GM12878 (cell line): ENCODE data around the gene MSMB.

Experiments
- EGR1 ChIP-seq, 2 experiments: IDR thresholded peaks; 1 replicate in 1 of 2; 2 replicates in 1 of 2; pipeline ENCODE4 v1.6.1; 2011 to 2012; ENCODE audit warnings: low read depth in 2 of 2, low read length in 2 of 2, borderline replicate concordance in 1 of 2, mild to moderate bottlenecking in 1 of 2, moderate library complexity in 1 of 2
- EP300 ChIP-seq, 2 experiments: fragments of 150-350 bp in 1 of 2; IDR thresholded peaks; 2 replicates each; pipeline ENCODE4 v1.6.1; 2011 to 2012; ENCODE audit warnings: low read depth in 2 of 2, low read length in 2 of 2, borderline replicate concordance in 1 of 2, improper control_type of control experiment in 1 of 2, inconsistent platforms in 1 of 2; ENCODE audit not compliant: control insufficient read depth in 1 of 2
- JUNB ChIP-seq: IDR thresholded peaks from 2 replicates; pipeline ENCODE4 v1.6.1; 2016; ENCODE audit warnings: antibody characterized with exemption, mild to moderate bottlenecking
- KDM1A ChIP-seq: fragments of 200-600 bp; sonication (generic); IDR thresholded peaks from 2 replicates; pipeline ENCODE4 v1.6.1; 2016; ENCODE audit warnings: borderline replicate concordance
- MYC ChIP-seq: IDR thresholded peaks from 2 replicates; pipeline ENCODE4 v1.6.1; 2011; ENCODE audit warnings: mild to moderate bottlenecking, low read length, moderate library complexity, inconsistent platforms; ENCODE audit not compliant: insufficient read depth, insufficient replicate concordance, insufficient read length, severe bottlenecking
- POLR2A ChIP-seq: IDR thresholded peaks from 2 replicates; pipeline ENCODE4 v1.6.1; 2011; ENCODE audit warnings: low read depth, mild to moderate bottlenecking, low read length
- SMAD1 ChIP-seq: fragments of 450-650 bp; IDR thresholded peaks from 2 replicates; pipeline ENCODE4 v1.6.1; 2018; ENCODE audit warnings: mild to moderate bottlenecking, low read depth; ENCODE audit not compliant: partially characterized antibody
- SUZ12 ChIP-seq: fragments of 200-600 bp; sonication (generic); IDR thresholded peaks from one replicate; pipeline ENCODE4 v1.6.1; 2018; ENCODE audit warnings: antibody characterized with exemption, mild to moderate bottlenecking; ENCODE audit not compliant: unreplicated experiment
- TAF1 ChIP-seq: IDR thresholded peaks from 2 replicates; pipeline ENCODE4 v1.6.1; 2011; ENCODE audit warnings: mild to moderate bottlenecking, low read depth, low read length, borderline replicate concordance
- YY1 ChIP-seq: IDR thresholded peaks from 2 replicates; pipeline ENCODE4 v1.6.1; 2011; ENCODE audit warnings: low read depth, mild to moderate bottlenecking, low read length
- ZNF274 ChIP-seq: IDR thresholded peaks from one replicate; pipeline ENCODE4 v1.8.0; 2011; ENCODE audit not compliant: insufficient read length, insufficient read depth
- TF ChIP-seq, protein P1 (sequence below), 3 experiments: IDR thresholded peaks in 2 of 3; conservative IDR thresholded peaks in 1 of 3; 2 replicates each; pipeline ENCODE4 v1.5.1; 2011; ENCODE audit warnings: low read depth in 3 of 3, low read length in 3 of 3, mild to moderate bottlenecking in 3 of 3, control low read depth in 2 of 3, moderate library complexity in 2 of 3, inconsistent platforms in 1 of 3, mixed read lengths in 1 of 3; ENCODE audit not compliant: control insufficient read depth in 2 of 3, insufficient read depth in 1 of 3; ENCODE audit errors: extremely low read depth in 1 of 3
- TF ChIP-seq, protein P2 (sequence below): IDR thresholded peaks from 2 replicates; pipeline ENCODE4 v1.6.1; 2012; ENCODE audit warnings: low read depth, low read length, improper control_type of control experiment
- TF ChIP-seq, protein P3 (sequence below): fragments of 450-650 bp; IDR thresholded peaks from 2 replicates; pipeline ENCODE4 v1.6.1; 2017; ENCODE audit warnings: low read depth, mild to moderate bottlenecking, moderate library complexity

DNA sequence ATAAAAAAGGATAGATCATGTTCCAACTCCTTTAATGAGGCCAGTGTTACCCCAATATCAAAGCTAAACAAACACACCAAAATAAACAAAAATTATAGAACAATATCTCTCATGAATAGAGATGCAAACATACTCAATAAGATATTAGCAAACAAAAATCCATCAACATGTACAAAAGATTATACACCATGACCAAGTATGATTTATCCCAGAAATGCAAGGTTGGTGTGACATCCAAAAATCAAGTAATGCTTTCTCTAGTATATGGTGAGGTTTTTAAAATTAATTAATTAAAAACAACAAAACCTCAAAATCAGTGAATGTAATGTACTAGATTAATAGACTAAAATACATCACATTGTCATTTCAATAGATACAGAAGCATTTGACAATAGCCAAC, 11.0 kb upstream of the MSMB start:
- TF ChIP-seq JUNB (no peak), KDM1A (no peak), SUZ12 (no peak), YY1 (no peak), EGR1 (IDR thresholded peaks at IDR 0.05; ENCODE audit: borderline replicate concordance in 1 of 2, low read depth in 2 of 2, low read length in 2 of 2) (no peak), MYC (no peak), TAF1 (no peak), ZNF274 (no peak), POLR2A (no peak), EP300 (IDR thresholded peaks at IDR 0.05; ENCODE audit: borderline replicate concordance in 1 of 2, control insufficient read depth in 1 of 2, low read depth in 2 of 2, low read length in 2 of 2) (no peak), SMAD1 (no peak)
- TF ChIP-seq, protein P1, sequence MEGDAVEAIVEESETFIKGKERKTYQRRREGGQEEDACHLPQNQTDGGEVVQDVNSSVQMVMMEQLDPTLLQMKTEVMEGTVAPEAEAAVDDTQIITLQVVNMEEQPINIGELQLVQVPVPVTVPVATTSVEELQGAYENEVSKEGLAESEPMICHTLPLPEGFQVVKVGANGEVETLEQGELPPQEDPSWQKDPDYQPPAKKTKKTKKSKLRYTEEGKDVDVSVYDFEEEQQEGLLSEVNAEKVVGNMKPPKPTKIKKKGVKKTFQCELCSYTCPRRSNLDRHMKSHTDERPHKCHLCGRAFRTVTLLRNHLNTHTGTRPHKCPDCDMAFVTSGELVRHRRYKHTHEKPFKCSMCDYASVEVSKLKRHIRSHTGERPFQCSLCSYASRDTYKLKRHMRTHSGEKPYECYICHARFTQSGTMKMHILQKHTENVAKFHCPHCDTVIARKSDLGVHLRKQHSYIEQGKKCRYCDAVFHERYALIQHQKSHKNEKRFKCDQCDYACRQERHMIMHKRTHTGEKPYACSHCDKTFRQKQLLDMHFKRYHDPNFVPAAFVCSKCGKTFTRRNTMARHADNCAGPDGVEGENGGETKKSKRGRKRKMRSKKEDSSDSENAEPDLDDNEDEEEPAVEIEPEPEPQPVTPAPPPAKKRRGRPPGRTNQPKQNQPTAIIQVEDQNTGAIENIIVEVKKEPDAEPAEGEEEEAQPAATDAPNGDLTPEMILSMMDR (IDR thresholded peaks at IDR 0.05 in 2 of 3, conservative IDR thresholded peaks at IDR 0.05 in 1 of 3; ENCODE audit: control insufficient read depth in 2 of 3, extremely low read depth in 1 of 3, insufficient read depth in 1 of 3, low read depth in 3 of 3, low read length in 3 of 3) = no peak
- TF ChIP-seq, protein P2, sequence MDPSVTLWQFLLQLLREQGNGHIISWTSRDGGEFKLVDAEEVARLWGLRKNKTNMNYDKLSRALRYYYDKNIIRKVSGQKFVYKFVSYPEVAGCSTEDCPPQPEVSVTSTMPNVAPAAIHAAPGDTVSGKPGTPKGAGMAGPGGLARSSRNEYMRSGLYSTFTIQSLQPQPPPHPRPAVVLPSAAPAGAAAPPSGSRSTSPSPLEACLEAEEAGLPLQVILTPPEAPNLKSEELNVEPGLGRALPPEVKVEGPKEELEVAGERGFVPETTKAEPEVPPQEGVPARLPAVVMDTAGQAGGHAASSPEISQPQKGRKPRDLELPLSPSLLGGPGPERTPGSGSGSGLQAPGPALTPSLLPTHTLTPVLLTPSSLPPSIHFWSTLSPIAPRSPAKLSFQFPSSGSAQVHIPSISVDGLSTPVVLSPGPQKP = no peak
- TF ChIP-seq, protein P3, sequence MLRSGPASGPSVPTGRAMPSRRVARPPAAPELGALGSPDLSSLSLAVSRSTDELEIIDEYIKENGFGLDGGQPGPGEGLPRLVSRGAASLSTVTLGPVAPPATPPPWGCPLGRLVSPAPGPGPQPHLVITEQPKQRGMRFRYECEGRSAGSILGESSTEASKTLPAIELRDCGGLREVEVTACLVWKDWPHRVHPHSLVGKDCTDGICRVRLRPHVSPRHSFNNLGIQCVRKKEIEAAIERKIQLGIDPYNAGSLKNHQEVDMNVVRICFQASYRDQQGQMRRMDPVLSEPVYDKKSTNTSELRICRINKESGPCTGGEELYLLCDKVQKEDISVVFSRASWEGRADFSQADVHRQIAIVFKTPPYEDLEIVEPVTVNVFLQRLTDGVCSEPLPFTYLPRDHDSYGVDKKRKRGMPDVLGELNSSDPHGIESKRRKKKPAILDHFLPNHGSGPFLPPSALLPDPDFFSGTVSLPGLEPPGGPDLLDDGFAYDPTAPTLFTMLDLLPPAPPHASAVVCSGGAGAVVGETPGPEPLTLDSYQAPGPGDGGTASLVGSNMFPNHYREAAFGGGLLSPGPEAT = no peak
